Hematopoietic multipotent progenitor cell treated with erythropoietin and hydrocortisone succinate and interleukin-3 and kit ligand, for 4 days (in vitro differentiated cells): ENCODE measurements around the gene TMIE.
A peak's percentile ranks its signal among the peaks of the same experiment; 100 is the strongest.

ENCODE experiments used
- DNase-seq: peaks from one replicate; pipeline ENCODE4 v3.0.0-alpha.2; 2015

TMIE gene

DNA sequence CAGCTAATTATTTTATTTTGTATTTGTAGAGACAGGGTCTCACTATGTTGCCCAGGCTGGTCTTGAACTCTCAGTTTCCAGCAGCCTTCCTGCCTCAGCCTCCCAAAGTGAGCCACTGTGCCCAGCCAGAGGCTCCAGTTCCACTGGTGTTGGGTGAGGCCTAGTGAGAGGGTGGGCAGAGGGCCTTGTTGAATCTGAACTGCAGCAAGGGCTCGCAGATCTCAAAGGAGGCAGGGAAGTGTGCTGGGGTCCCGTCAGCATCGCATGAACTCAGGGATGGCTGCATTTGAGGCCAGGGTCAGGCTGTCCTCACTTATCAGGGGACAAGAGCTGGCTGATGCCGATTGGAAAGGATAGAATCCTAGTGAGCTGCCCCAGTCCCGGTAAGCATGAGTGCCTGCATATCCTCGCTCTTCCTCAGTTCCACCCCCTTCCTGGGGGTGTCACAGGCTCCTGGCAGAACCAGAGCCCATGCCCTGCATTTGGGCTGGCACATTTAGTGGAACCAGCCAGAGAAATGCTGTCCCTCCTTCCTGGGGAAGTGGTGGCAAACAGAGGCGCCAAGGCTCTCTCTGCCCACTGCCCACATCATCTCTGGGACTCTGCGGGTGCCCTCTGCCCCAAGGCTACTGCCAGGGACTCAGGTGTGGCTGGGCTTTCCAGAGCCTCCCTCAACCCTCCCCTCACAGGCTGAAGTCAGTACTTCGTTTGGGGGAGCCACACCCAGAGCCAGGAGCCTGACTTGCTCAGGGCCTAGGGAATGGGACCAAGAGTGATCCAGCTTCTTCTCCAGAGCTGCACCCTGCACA, 31.8 kb upstream of the TMIE start:
- DNase-seq: no peak

DNA sequence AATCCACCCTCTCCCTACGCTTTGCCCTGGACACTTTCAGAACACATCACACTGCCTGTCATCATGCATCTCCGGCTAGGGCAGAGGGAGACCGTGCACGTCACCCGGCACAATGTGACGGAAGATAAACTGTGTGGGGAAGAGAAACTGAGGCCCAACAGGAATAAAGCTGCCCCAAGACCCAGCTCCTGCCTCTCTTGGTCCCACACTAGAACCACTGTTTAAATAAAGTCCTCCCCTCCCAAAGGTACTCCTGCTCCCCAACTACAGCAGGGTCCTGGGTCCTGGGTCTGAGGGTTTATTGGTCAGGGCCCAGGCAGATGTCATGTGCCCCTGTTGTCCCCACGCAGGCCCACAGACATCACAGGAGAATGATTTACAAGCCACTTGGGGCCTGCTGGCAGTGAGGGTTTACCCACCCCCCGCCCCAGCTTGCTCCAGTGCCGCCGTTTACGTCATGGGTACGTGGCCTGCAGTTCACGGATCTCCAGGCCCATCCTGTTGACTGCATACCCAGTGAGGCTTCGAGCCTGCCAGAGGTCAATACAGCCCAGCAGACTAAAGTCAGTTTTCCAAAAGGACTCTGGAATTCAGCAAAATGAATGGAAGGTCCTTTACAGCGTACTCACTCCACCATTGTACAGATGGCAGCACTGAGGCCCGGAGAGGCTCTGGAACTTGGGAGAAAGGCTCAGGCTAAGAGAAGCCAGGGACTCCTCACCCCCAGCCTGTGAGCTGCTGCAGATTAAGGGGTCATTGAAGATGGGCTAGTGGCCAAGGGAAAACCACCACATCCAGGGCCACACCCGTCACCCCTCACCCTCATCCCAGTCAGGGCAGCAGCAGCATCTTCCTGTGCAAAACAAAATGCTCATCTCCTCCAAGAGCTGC, 30.9 kb upstream of the TMIE start:
- no peak for DNase-seq

DNA sequence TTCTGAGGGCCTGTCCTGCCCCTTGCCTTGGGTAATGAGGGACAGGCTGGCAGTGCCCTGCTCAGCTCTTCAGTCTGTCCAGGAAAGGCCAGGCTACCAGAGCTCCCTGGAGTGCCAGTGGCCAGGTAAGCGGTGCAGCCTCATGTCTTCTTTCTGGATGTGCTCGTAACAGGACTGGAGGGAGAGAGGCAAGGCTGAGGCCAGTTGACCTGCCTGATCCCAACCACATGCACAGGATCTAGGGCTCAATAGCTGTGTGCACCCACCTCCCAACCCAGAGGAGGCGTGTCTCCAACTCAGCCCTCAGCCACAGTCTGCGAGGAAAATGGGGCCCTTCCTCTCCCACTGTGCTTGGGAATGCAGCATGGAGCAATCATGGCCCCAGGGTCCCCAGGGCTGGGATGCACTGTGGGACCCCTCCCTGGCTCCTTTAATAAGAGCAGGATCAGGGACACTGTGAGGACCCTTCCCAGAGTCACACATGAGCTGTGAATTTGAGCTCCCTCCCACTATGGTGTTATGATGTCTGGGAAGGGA, 30.2 kb upstream of the TMIE start:
- no peak for DNase-seq

DNA sequence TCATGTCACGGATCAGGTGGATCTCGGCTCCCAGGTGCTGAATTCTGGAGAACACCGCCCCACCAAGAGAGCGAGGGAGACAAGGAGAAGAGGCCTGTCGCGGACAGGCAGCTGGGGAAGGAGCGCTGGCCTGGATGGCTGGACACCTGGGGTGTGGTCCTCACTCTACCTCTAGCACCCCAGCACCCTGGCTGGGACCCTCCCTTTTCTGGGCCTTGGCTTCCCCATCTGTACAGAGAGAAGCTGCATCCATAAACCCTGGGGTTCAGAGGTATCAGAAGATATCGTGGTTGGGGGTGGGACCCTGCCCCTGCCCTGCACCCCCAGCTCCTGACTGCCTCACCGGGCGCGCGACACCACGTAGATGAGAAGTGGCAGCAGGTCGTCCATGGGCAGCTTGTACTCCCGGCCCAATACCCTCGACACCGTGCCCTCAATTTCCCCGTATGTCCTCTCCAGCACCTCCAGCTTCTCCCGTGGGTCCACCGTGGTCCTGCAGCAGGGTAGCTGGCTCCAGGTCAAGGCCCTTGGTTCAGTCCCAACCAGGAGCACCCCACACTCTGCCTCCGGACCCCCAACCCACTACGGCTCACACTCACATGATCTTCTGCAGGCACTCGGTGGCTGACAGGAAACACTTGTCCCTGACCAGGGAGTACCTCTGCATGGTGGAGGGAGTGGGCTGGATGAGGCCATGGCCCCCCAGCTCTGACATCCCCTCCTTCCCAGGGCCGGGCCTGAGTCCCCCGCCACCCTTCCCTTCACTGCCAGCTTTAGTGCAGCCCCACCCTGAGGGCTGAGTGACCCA, 29.4 kb upstream of the TMIE start:
- DNase-seq: no peak

DNA sequence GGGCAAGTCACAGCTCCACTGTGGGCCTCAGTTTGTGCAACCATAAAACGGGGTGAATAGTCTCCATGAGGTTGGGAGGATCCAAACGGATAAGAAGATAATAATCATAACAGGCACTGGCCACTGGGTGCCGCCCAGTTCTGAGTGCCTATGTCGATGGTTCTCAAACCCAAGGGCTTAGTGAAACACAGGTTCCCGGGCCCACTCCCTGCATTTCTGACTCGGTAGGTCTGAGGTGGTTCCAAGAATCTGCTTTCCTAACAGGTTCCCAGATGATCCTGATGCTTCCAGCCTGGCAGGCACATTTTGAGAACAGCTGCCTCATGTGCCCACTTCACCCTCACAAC, 28.9 kb upstream of the TMIE start:
- no peak for DNase-seq

DNA sequence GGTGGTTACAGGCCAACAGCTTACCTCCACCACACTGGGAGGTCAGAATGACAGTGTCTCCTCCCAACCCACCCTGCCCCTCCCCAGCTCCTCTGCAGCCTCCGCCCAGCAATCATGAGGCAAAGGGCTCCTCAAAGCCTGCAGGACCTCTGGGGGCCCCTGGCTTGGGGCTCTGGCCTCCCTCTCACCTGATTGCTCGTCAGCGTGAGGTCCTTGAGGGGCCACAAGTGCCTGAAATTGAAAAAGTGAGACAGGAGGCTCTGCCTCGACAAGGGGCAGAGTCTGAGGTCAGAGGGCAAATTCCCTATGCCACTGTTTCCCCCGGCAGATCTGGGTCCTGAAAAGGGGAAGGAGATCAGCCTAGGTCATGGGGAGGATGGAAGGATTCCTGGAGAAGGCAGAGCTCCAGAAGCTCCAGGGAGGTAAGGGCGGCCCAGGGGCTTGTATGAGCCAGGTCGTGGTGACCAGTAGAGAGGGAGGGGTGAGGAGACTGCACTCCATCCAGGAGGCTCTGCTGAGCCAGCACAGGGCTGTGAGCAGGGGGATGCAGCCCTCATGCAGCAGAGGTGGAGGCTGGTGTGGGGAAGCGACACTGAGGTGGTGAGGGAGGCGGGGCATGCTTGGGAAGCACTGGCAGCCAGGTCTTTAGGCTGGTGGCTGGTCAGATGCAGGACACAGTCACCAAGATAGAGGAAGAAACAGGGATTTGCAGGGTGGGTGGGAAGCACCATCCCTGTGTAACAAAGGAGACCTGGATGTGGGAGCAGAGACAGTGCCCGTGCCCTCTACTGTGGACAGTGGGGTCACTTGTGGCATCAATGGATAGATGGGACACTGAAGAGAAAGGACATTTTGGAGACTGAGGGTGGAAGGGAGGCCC, 27.8 kb upstream of the TMIE start:
- DNase-seq: no peak

DNA sequence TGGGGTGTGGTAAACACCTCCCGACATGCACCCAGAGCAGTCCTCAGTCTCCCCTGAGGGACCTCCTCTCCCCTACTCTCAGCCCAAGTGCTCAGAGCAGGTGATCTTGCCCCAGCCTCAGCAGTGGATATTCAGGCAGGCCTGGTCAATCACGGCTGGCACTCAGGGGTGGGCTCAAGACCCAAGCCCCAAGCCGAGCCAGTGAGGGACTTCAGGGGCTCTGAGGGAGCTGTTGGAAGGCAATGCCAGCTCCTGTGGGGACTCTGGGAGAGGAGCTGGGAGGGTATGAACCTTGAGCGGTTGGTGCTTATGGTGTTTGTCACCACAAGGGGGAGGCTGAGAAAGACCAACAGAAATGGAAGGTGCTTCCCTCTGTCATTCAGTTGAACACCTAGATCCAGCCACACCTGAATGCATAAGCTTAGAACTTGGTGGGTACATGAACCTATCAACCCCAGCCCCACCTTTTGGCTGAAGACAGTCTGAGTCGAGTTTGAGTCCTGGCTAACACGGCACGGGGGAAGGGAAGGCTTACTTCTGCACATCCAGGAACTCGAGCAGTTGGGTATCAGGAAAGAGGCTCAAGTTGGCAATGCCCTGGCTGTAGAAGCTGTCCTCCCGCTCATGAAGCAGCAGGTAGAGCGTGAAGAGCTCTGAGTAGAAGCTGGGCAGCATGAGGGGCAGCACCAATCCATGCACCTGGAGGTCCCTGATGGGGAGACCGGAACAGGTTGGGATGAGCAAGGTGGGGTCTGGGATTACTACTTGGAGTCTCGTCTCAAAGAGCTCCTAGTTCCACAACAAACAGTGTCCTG, 27.0 kb upstream of the TMIE start:
- DNase-seq: peak; percentile 35

DNA sequence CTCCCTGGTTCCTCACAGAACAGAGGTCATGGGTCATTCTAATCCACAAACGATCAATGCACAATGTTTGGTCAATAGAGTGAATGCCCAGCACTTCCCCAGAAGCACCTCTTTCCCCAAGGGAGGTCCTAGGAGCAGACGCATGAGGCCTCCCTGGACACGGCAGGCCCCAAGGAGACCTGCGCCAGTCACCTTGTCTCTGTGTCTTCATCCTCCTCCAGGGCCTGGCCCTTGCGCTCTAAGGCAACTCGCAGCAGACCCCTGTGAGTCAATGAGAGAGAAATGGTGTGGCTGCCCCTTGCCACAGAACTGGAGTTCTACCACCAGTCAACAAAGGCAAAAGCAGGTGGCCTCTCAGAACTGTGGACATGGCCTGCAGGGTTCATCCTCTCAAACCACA, 25.8 kb upstream of the TMIE start:
- no peak for DNase-seq

DNA sequence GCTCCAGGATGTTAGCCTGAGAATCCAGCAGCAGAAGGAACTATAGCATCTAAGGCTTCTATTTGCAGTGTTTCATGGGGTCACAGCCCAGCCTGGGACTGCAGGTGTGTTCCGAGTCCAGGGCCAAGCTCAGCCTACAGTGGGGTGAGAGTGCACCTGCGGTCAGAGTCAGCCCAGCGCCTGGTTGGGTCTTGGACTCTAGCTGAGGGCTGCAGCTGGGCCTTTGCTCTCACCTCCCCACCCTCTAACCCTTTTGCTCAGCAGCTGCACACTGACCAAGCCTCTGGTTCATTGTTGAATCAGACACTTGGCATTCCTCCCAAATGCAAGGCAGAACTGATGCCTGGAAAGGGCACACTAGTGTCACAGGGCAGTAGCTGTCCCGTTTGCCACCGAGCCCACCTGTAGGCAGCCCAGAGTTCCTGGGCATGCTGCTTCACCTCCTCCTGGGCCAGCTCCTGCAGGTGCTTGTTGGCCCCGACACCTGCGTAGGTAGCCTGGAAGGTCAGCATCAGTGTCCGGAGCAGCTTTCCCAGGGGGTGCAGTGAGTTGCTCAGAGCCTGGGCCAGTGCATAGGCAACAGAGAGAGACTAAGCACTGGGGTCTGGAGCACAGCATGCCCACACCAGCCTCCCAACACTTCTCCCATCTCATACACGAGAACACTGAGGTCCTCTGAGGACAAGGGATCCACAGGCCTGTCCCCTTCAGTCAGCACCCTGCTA, 25.2 kb upstream of the TMIE start:
- no peak for DNase-seq

DNA sequence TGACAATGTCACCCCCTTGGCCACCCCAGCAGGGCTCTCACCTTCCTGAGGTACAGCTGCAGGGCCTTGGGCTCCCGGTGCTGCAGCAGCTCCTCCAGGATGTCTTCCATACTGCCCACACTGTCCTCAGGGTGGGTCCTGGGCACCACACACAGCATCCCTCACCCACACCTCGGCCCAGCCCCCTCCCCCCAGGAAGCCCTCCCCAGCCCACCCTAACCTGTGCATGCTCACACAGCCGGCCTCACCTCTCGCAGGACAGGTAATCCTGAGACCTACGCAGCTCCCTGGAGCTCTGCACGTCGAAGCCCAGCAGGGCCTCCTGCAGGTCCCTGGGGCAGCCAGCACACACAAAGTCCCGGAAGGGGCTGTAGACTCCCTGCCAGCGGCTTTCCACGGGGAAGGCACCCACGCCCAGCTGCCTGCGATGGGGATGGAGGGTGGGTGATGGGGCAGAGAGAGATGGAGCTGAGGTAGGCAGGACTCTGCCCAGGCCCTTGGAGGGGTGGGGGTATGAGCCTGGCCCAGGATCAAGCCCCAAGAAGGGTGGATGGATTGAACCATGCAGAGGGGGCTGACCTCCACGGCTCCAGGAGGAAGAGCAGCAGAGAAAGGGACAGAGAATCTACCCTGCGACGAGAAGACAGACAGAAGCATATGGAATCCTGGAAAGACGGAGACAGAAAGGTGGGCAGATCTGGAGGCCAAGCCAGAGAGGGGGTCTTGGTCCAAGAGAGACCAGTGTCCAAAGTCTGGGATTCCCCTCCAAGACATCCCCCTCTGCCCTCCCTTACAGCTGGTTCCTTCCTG, 24.4 kb upstream of the TMIE start:
- DNase-seq: no peak

DNA sequence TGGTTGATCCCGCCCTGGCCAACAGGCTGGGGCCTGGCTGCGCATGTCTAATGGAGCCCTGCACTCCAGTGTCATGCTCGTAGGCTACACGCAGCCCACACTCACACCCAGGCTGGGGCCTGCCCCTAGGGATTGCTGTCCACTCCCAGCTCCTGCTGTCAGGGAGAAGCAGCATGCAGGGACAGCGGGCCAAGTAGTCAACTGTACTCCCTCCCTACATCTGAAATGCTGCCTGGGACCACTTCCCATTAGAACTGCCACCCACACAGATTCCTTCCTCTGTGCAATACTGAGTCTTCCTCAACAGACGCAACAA, 23.8 kb upstream of the TMIE start:
- DNase-seq: no peak

DNA sequence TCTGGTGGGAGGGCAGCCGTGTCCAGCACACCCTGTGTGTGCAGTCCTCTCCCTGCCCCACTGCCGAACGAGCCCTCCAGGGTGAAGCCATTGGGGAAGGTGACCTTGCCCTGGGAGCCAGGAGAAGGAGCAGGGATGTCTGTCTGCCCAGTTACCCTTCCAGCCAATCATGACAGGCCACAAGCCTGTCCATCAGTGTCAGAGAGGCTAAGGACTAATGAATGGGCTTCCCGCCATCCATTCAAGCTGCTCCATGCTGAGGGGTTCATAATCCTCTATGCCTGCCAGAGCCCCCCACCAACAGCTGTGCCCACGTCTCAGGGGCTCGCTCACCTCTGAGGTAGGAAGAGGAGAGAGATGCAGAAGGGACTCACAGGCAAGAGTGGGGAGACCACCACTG, 22.9 kb upstream of the TMIE start:
- no peak for DNase-seq

DNA sequence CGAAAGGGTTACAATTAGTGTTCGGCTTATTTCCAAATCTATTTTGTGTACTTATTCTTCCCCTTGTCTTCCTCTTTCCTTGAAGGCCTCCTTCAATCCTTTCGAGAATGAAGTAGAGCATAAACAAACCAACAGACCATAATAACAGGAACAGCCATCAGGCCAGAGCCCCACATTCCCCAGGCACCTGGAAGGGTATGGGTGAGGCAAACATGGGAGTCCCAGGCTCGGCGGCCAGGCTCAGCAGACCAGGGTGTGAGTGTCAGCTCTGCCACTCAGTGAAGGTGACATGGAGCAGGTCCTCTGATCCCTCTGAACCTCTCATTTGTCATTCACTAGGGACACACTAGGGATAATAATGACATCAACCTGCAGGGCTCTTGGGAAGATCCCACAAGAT, 21.5 kb upstream of the TMIE start:
- no peak for DNase-seq

DNA sequence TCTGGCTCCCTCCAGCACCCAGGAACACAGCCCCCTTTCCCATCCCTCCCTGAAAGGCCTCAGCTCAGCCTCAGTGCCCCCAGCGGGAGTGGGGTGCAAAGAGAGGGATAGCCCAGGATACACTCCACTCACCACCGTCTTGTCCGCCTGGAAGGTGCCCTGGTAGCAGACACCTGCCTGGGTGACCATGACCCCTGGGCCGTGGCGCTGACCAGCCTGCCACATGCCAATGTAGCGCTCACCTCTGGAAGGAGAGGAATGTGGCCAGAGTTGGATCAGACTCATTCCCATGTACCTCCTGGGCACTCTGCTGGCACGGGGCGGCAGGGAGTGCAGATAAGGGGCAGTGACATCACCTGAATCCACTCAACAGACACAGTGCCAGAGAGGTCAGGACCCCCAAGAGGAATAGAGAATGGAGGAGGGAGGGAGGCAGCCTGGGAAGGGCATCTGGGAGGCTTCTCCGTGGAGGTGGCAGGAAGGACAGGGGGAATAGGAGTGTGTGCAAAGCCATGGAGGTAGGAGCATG, 20.8 kb upstream of the TMIE start:
- DNase-seq: no peak

DNA sequence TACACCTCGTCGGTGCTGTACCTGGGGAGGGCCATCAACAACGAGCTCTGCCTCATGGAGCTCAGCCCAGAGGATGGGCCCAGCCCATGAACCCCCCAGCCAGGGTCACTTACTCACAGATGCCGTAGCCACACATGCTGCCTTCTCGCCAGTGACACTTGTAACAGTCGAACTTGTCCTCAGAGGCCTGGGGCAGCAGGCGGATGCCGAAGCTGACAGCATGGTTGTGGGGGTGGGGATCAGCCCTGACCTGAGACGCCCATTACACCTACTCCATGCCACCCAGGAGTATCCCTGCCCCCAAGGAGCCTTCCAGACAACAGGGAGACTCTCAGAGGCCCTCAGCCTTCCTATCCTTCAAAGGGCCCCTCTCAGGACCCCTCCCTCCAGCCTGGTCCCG, 19.8 kb upstream of the TMIE start:
- DNase-seq: no peak

DNA sequence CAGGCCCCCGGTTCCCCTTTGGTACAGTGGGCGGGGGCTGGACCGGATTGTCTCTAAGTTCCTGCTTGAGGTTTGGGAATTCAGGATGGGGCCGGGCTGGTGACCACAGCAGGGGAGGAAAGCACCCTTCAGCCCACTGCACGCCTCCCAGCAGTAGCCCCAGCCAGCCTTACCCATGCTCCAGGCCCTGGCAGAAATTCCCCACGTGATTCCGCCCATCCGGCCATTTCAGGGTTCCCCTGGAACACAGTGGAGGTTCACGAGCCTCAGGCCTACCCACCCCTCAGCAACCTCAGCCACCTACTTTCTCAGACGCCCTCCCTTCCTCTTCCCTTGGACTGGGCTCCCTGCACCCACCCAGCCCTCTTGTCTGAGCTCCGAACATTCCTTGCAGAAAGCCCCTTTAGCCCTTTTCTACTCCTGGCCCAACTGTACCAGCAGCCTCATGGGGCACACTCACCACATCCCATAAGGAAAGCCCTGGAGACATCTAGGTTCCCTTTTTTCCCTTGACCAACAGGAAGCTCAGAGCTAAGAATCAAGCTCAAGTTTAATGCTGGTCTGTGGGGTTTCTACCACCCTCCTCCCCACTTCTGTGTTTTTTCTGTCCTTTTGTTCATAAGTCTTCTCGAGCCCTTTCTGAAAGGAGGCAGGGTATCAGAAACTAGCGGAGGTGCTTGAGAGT, 19.2 kb upstream of the TMIE start:
- DNase-seq: no peak

DNA sequence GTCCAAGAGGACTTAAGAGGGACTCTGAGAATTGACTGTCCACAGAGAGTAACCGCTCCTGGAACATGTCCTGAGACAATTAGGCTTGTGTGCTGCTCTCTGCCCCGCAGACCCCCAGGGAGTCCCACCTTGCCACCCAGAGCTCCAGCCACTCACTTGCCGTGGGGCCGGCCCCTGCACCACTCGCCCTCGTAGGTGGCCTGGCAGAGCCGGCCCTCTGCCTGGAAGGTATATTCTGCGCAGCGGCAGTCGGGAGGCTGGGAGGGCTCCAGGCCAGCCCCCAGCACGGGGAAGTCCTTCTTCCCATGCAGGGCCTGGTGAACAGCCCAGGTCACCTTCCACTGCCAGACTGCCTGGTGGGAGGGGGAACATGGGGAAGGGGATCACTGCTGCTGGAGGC, 18.2 kb upstream of the TMIE start:
- DNase-seq: no peak

DNA sequence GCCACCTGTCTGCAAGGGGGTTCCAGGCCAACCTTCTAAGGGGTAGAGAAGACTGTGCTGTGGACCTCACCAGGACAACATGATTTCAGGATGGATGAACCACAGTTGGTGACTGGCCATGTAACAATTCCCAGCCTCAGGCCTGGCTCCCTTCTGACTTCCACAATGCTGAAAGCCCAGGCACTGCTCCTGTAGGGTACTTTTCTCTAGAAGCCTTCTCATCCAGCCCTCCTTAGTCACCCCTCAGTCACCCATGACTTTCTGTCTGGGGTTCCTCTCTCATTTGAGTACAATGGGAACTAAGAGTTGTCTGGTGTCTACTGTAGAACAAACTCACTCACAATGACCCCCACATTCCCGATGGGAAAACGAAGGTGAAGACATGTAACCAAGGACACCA, 16.3 kb upstream of the TMIE start:
- DNase-seq: no peak

DNA sequence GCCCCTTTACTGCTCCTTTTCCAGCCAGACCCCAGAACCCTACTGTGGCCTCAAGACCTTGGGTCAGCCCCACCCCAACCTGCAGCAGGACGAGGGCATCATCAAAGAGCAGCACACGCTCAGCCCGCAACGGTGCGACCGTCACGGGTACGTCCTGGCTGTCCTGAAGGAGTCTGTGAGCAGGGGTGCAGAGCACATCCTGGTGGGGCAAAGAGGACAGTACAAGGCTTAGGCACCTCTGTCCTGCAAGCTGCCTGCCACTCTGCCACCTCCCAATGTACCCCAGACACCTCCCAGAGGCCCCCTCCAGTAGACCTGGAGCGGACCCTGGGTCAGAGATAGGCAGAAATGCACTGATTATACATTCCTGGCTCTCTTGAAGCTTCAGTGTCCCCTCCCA, 15.7 kb upstream of the TMIE start:
- DNase-seq: no peak
